Measurements from ENCODE around the gene OR1S1. TPM values are rescaled to one million over a fixed set of nuclear protein-coding genes. Genes with fewer than 3 reads are reported as not detected.

OR1S1 gene
- total RNA-seq, 1 experiment from 2014 or later: not detected

- Mint-ChIP-seq H3K9me3 (no peaks in the 10 kb centered on the region), H3K4me1 (no peaks in the 10 kb centered on the region), H3K4me3 (no peak overlapping the region), H3K27ac (no peak overlapping the region), H3K36me3 (no peaks in the 10 kb centered on the region), H3K27me3 (ENCODE audit: low read depth) (no peaks in the 10 kb centered on the region; the same call in 1 of the 2 replicates)
- DNase-seq (ENCODE audit: low spot score): no peak
- ChIA-PET POLR2A (no interaction called here), CTCF (no interaction called here)
- ATAC-seq: no peak
- TF ChIP-seq JUN (CRISPR knock-in tag; IDR thresholded peaks at IDR 0.05): no peak
- no peak for TF ChIP-seq NFE2L1 (CRISPR knock-in tag; IDR thresholded peaks at IDR 0.05)
- TF ChIP-seq SOX15 (CRISPR knock-in tag; IDR thresholded peaks at IDR 0.05): no peak
- TF ChIP-seq E2F1 (CRISPR knock-in tag; IDR thresholded peaks at IDR 0.05): no peak
- TF ChIP-seq USF2 (CRISPR knock-in tag; IDR thresholded peaks at IDR 0.05): no peak
- TF ChIP-seq KAT7 (CRISPR knock-in tag; IDR thresholded peaks at IDR 0.05; ENCODE audit: borderline replicate concordance): no peak
- TF ChIP-seq PREB (CRISPR knock-in tag; IDR thresholded peaks at IDR 0.05; ENCODE audit: borderline replicate concordance): no peak
- no peak for TF ChIP-seq PRDM15 (CRISPR knock-in tag; IDR thresholded peaks at IDR 0.05)
- TF ChIP-seq ELF4 (CRISPR knock-in tag; IDR thresholded peaks at IDR 0.05; ENCODE audit: low read depth): no peak
- no peak for TF ChIP-seq SMAD3 (CRISPR knock-in tag; IDR thresholded peaks at IDR 0.05; ENCODE audit: borderline replicate concordance)
- no peak for TF ChIP-seq CREM (CRISPR knock-in tag; IDR thresholded peaks at IDR 0.05)
- no peak for TF ChIP-seq TCF7 (CRISPR knock-in tag; IDR thresholded peaks at IDR 0.05; ENCODE audit: low read depth)
- TF ChIP-seq MLX (CRISPR knock-in tag; IDR thresholded peaks at IDR 0.05): no peak
These were observed 4.0 kb downstream of the OR1S1 start for GRCh38 chr11:58216476-58216875.

GRCh38 chr11:58222721-58223120, 10.2 kb downstream of the OR1S1 start:
- Mint-ChIP-seq H3K4me3 (no peak overlapping the region), H3K9me3 (no peaks in the 10 kb centered on the region), H3K27me3 (ENCODE audit: low read depth) (no peaks in the 10 kb centered on the region; the same call in 1 of the 2 replicates), H3K27ac (no peak overlapping the region), H3K4me1 (no peaks in the 10 kb centered on the region), H3K36me3 (no peaks in the 10 kb centered on the region)
- DNase-seq (ENCODE audit: low spot score) (no peak), ATAC-seq (no peak)
- TF ChIP-seq E2F5 (CRISPR knock-in tag; IDR thresholded peaks at IDR 0.05): no peak
- TF ChIP-seq SMAD4 (CRISPR knock-in tag; IDR thresholded peaks at IDR 0.05): no peak
- no peak for TF ChIP-seq FOXK1 (CRISPR knock-in tag; IDR thresholded peaks at IDR 0.05)
- TF ChIP-seq ZNF512 (CRISPR knock-in tag; IDR thresholded peaks at IDR 0.05; ENCODE audit: borderline replicate concordance): no peak
- TF ChIP-seq SOX15 (CRISPR knock-in tag; IDR thresholded peaks at IDR 0.05): no peak
- no peak for TF ChIP-seq ZNF138 (CRISPR knock-in tag; conservative IDR thresholded peaks at IDR 0.05)
- no peak for TF ChIP-seq E2F4 (CRISPR knock-in tag; IDR thresholded peaks at IDR 0.05; ENCODE audit: borderline replicate concordance, low read depth)
- POLR2A ChIA-PET: no interaction called here
- CTCF ChIA-PET: no interaction called here

All from WTC11 (cell line).